NB4 (cell line): ENCODE results near the gene PLA2G2D.

ENCODE experiments used
- POLR2A ChIP-seq: IDR thresholded peaks from 2 replicates; pipeline ENCODE4 v1.6.1; 2011; ENCODE audit warnings: mild to moderate bottlenecking; ENCODE audit not compliant: insufficient read length; ENCODE audit errors: extremely low read depth
- TF ChIP-seq, protein P1 (sequence below): IDR thresholded peaks from one replicate; pipeline ENCODE4 v1.5.1; 2012; ENCODE audit warnings: low read depth, low read length

DNA sequence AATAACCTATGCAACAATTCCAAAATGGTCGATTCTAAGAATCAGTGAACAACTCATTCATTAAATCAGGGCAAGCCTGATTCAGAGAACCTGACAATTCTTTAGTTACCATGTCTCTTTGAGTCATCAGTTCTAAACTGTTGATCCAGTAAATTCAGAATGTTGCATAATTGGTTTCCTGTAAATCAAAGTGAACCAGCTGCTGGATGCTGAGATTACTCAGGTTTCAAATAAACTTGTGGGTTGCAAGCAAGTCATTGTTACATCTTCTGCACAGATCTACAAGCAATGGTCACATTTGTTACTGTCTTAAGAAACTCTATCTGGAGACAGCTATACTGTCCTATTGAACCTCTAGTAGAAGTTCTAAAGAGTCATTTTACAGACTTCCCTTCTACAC, 16.5 kb downstream of the PLA2G2D start:
- TF ChIP-seq, protein P1, sequence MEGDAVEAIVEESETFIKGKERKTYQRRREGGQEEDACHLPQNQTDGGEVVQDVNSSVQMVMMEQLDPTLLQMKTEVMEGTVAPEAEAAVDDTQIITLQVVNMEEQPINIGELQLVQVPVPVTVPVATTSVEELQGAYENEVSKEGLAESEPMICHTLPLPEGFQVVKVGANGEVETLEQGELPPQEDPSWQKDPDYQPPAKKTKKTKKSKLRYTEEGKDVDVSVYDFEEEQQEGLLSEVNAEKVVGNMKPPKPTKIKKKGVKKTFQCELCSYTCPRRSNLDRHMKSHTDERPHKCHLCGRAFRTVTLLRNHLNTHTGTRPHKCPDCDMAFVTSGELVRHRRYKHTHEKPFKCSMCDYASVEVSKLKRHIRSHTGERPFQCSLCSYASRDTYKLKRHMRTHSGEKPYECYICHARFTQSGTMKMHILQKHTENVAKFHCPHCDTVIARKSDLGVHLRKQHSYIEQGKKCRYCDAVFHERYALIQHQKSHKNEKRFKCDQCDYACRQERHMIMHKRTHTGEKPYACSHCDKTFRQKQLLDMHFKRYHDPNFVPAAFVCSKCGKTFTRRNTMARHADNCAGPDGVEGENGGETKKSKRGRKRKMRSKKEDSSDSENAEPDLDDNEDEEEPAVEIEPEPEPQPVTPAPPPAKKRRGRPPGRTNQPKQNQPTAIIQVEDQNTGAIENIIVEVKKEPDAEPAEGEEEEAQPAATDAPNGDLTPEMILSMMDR, result no peak
- TF ChIP-seq POLR2A, result no peak
